T47D (cell line): ENCODE results near the gene ZNF598.
A peak's percentile ranks its signal among the peaks of the same experiment; 100 is the strongest.

Source experiments
- DNase-seq, 2 experiments: peaks; one replicate each; pipeline versions ENCODE4 v3.0.0 to v3.0.0-alpha.2; 2011 to 2012; ENCODE audit warnings: low read depth in 1 of 2, low spot score in 1 of 2
- JUND ChIP-seq: IDR thresholded peaks from 2 replicates; pipeline ENCODE4 v1.6.1; 2012; ENCODE audit warnings: low read depth
- in situ Hi-C: cut with HindIII; loops from 2 replicates; pipeline ENCODE4 v1.10.0; 2016; ENCODE audit warnings: low sequenced_read_pairs, low pct_unique_long_range_greater_than_20kb

Gene ZNF598

GRCh38 chr16:1983544-1984346 is 25.9 kb downstream of the ZNF598 start, which contains the start of gene GFER:
TSS of gene GFER (plus strand) at chr16:1984193. CDS start at chr16:1984219, 26 bp downstream.
- DNase-seq: peak; percentile 93 to 98
- no peak for TF ChIP-seq JUND
- in situ Hi-C loops: no loop called here

- in situ Hi-C loops: no loop called here
- no peak for TF ChIP-seq JUND
- no peak for DNase-seq
These were observed 26.6 kb downstream of the ZNF598 start for GRCh38 chr16:1982991-1983543.

GRCh38 chr16:1982013-1982433 is 27.6 kb downstream of the ZNF598 start:
- DNase-seq: peak in 1 of 2 experiments; percentile 46
- in situ Hi-C loops: no loop called here
- no peak for TF ChIP-seq JUND

DNA sequence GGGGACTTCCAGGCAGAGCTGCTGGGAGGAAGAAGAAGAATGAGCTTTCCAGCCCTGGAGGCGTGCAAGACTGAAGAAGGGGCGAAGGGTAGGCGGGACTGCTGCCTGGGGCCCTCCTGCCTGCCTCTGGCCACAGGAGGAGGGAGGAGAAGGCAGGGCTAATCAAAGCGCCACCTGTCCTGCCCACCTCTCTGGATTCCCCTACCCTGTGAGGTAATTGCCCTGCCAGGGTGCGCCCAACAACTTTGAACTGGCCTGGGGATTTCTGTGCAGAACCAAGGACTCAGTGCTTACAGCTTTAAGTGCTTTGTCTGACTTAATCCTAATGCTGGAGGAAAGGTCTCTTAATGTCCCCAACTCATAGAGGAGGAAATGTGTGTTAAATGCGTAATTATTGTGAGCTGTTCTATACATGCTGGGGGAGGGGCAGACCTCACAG is 28.2 kb downstream of the ZNF598 start, which contains the start of gene NOXO1:
Gene NOXO1 (minus strand): TSS at position 72 of the 439 bp plus-strand sequence. CDS start 290 bp downstream, outside the sequence.
- TF ChIP-seq JUND: no peak
- no peak for DNase-seq
- in situ Hi-C loops: no loop called here

DNA sequence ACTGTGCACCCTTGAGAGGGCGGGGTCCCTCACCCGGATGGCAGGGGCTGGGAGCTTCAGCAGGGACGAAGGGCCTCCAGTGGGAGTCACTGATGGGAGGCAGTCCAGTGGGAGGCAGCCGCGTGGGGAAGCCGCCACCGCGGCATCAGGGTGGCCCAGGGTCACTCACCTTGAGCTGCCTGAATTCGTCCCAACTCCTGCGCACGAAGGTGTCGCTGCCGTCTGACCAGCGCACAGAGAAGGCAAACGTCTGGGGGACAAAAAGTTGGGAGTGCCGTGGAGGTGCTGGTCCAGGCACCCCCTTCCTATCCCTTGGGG is 28.9 kb downstream of the ZNF598 start:
- no peak for TF ChIP-seq JUND
- in situ Hi-C loops: no loop called here
- no peak for DNase-seq

DNA sequence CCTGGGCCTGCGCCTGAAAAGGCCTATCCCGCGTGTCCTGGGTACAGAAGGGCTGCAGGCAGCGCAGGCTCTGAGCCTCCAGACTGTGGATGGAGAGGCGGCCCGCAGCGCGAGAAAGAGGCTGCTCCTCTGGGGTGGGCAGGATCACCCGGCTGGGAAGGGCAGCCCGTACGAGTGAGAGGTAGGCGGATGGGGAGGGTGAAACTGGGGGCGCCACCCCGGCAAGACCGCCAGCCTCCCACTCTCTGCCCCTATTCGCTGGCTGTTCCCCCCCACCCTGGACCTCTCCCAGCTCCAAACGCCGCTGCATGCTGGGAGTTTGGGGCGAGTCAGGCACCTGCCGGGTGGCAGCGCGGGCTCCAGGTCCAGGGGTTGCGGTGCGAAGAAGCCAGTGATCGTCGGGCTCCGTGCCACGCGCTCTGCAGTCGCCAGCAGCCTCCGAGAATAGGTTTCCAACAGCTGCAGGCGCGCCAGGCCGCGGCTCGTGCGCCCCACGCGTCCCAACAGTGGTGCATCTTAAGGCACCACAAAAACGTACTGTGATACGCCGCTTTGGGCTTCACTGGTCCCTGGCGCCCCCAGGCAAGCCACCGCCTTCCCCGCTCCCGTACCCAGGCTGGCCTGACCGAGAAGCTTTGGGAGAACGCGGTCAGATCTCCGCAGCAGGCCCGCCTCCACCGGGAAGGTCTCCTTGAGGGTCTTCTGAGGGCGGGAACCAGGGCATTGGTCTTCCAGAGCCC is 29.4 kb downstream of the ZNF598 start:
- peak; percentile 43 to 59 for DNase-seq
- TF ChIP-seq JUND: no peak
- in situ Hi-C loops: no loop called here

GRCh38 chr16:1979271-1980029 is 30.2 kb downstream of the ZNF598 start:
- DNase-seq: peak; percentile 96 to 99
- in situ Hi-C loops: no loop called here

DNA sequence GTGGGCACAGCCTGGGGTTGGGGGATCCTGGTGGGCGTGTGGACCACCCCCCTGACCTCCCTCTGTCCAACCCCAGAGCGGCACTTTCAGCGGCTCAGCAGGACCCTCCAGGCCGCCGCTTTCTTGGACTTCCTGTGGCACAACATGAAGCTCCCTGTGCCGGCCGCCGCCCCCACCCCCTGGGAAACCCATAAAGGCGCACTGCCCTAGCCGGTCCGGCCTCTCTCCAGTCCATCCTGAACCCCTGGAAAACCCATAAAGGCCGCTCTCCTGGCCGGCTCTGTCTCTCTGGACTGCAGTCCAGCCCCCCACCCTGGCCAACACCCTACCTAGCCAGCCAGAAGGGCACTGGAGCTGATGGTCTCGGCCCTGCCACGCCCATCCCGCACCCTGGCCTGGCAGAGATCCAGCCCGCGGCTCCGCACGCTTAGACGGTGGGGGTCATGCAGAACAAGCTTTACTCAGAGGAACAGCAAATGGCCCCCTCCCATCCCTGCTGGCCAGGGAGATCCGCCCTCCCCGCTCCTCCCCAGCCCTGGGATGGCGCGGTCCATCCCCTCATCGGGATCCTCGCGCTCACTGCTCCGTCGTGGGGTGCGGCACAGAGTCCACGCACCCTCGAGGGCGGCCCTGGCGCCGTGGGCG is 31.0 kb downstream of the ZNF598 start:
- TF ChIP-seq JUND: no peak
- peak in 1 of 2 experiments; percentile 33 for DNase-seq
- in situ Hi-C loops: no loop called here

More at GRCh38 chr16:1979271-1980029, 30.2 kb downstream of the ZNF598 start:
- no peak for TF ChIP-seq JUND

- in situ Hi-C loops: no loop called here
- no peak for TF ChIP-seq JUND
These were observed 31.7 kb downstream of the ZNF598 start for GRCh38 chr16:1977875-1978268.

GRCh38 chr16:1976951-1977874 is 32.4 kb downstream of the ZNF598 start:
- no peak for TF ChIP-seq JUND
- DNase-seq: no peak
- in situ Hi-C loops: no loop called here

More at GRCh38 chr16:1977875-1978268, 31.7 kb downstream of the ZNF598 start:
- no peak for DNase-seq

- in situ Hi-C loops: no loop called here
- TF ChIP-seq JUND: no peak
- no peak for DNase-seq
These were observed 33.5 kb downstream of the ZNF598 start for GRCh38 chr16:1976216-1976520.
